ENCODE data around the gene TMEM40.

GRCh38 chr3:12764171-12764776, 5.2 kb upstream of the TMEM40 start:
- TF ChIP-seq GATA2 (IDR thresholded peaks at IDR 0.05; ENCODE audit: low read depth, low read length) (no peak), GATA3 (IDR thresholded peaks at IDR 0.05; ENCODE audit: low read depth, low read length) (no peak)
